ENCODE measurements around the gene MRPS9. TPM values are rescaled to one million over a fixed set of nuclear protein-coding genes. Genes with fewer than 3 reads are reported as not detected.

The MRPS9 gene
- polyA plus RNA-seq, 1 donor (not counting 4 experiments of a cell fraction or from before 2014, with no cell fraction given), result 33.3 TPM

DNA sequence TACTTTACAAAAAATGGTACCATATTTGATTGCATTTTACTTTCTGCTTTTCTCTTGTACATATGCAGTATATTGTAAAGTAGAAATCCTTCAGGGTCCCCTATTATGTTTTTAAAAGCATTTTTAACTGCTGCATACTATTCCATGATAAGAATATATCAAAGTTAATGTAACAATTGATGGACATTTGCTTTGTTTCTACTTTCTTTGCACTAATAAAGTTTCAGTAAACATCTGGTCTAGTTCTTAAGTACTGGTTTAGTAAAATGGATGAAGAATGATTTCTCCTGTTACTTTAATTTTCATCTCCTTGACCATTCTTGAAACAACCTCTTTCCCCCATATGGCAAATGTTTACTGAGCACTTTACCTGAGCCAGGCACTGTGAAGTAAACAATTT, 1.7 kb downstream of the MRPS9 start:
- no peaks in the 10 kb centered on the region for H3K9me3 ChIP-seq (ENCODE audit: control insufficient read depth, low read depth, low read length)
- no peaks in the 10 kb centered on the region for H3K36me3 ChIP-seq (ENCODE audit: control insufficient read depth in 2 of 2, extremely low read depth in 1 of 2, insufficient read depth in 2 of 2, low read length in 2 of 2)
- peaks cover 30% of the 10 kb centered on the region for H3K79me2 ChIP-seq (ENCODE audit: control insufficient read depth, insufficient read depth, low read length)
- dilution Hi-C loops (cut with MboI; ENCODE audit: extremely low pct_ligation_motif_present, low sequenced_read_pairs), result no loop called here
- no peak overlapping the region for H3K4me3 ChIP-seq (ENCODE audit: control insufficient read depth in 2 of 3, extremely low read depth in 1 of 3, insufficient read depth in 2 of 3, low read depth in 1 of 3, low read length in 3 of 3)
- H4K20me1 ChIP-seq (ENCODE audit: control insufficient read depth, extremely low read depth, insufficient read depth, low read length), result no peaks in the 10 kb centered on the region
- H3K9me1 ChIP-seq (ENCODE audit: control insufficient read depth, extremely low read depth, insufficient read depth, low read length), result no peaks in the 10 kb centered on the region
- no peak overlapping the region for H3K9ac ChIP-seq (ENCODE audit: control insufficient read depth, extremely low read depth, insufficient read depth, low read length)
- H3K4me2 ChIP-seq (ENCODE audit: control insufficient read depth, extremely low read depth, insufficient read depth, low read depth, low read length), result no peak overlapping the region
- H3K27ac ChIP-seq (ENCODE audit: control insufficient read depth, insufficient read depth, low read length), result no peak overlapping the region
- no peak for DNase-seq (ENCODE audit: low read depth, low spot score)
- no peak for TF ChIP-seq EZH2 (IDR thresholded peaks at IDR 0.05; ENCODE audit: low read length)
- TF ChIP-seq, protein P1, sequence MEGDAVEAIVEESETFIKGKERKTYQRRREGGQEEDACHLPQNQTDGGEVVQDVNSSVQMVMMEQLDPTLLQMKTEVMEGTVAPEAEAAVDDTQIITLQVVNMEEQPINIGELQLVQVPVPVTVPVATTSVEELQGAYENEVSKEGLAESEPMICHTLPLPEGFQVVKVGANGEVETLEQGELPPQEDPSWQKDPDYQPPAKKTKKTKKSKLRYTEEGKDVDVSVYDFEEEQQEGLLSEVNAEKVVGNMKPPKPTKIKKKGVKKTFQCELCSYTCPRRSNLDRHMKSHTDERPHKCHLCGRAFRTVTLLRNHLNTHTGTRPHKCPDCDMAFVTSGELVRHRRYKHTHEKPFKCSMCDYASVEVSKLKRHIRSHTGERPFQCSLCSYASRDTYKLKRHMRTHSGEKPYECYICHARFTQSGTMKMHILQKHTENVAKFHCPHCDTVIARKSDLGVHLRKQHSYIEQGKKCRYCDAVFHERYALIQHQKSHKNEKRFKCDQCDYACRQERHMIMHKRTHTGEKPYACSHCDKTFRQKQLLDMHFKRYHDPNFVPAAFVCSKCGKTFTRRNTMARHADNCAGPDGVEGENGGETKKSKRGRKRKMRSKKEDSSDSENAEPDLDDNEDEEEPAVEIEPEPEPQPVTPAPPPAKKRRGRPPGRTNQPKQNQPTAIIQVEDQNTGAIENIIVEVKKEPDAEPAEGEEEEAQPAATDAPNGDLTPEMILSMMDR (optimal IDR thresholded peaks at IDR 0.05 in 1 of 3, IDR thresholded peaks at IDR 0.05 in 1 of 3, conservative IDR thresholded peaks at IDR 0.05 in 1 of 3; ENCODE audit: extremely low read depth in 1 of 3, insufficient read depth in 2 of 3, low read length in 3 of 3), result no peak
- no peak overlapping the region for H2AFZ ChIP-seq (ENCODE audit: control insufficient read depth, low read length)
- no peak for FAIRE-seq
- peaks cover 8% of the 10 kb centered on the region for H3K4me1 ChIP-seq (ENCODE audit: control insufficient read depth, extremely low read depth, insufficient read depth, low read length)
- H3K27me3 ChIP-seq (ENCODE audit: control insufficient read depth, extremely low read depth, insufficient read depth, low read length), result no peaks in the 10 kb centered on the region

DNA sequence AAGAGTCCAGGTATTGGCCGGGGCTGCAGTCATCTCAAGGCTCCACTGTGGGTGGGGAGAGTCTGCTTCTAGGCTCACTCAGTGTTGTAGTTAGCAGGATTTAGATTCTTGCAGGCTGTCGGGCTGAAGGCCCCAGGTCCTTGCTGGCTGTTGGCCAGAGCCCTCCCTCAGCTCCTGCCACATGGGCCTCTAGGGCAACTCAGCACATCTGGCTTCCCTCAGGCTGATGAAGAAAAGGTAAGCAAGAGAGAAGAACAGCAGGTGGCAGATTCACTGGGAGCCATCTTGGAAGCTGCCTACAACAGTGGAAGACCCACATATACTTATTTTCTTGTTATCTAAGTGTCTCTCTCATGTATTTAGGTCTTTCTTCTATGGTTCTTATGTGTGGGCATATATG, 4.3 kb downstream of the MRPS9 start:
- H3K4me2 ChIP-seq (ENCODE audit: control insufficient read depth, extremely low read depth, insufficient read depth, low read depth, low read length), result no peak overlapping the region
- H3K27me3 ChIP-seq (ENCODE audit: control insufficient read depth, extremely low read depth, insufficient read depth, low read length), result no peaks in the 10 kb centered on the region
- FAIRE-seq (no peak), DNase-seq (ENCODE audit: low read depth, low spot score) (no peak)
- H4K20me1 ChIP-seq (ENCODE audit: control insufficient read depth, extremely low read depth, insufficient read depth, low read length), result no peaks in the 10 kb centered on the region
- H3K36me3 ChIP-seq (ENCODE audit: control insufficient read depth in 2 of 2, extremely low read depth in 1 of 2, insufficient read depth in 2 of 2, low read length in 2 of 2), result no peaks in the 10 kb centered on the region
- peaks cover 30% of the 10 kb centered on the region for H3K79me2 ChIP-seq (ENCODE audit: control insufficient read depth, insufficient read depth, low read length)
- H3K27ac ChIP-seq (ENCODE audit: control insufficient read depth, insufficient read depth, low read length), result no peak overlapping the region
- H3K9ac ChIP-seq (ENCODE audit: control insufficient read depth, extremely low read depth, insufficient read depth, low read length), result no peak overlapping the region
- dilution Hi-C loops (cut with MboI; ENCODE audit: extremely low pct_ligation_motif_present, low sequenced_read_pairs), result no loop called here
- H3K4me3 ChIP-seq (ENCODE audit: control insufficient read depth in 2 of 3, extremely low read depth in 1 of 3, insufficient read depth in 2 of 3, low read depth in 1 of 3, low read length in 3 of 3), result no peak overlapping the region
- no peaks in the 10 kb centered on the region for H3K9me1 ChIP-seq (ENCODE audit: control insufficient read depth, extremely low read depth, insufficient read depth, low read length)
- H3K4me1 ChIP-seq (ENCODE audit: control insufficient read depth, extremely low read depth, insufficient read depth, low read length), result peaks cover 6% of the 10 kb centered on the region
- TF ChIP-seq EZH2 (IDR thresholded peaks at IDR 0.05; ENCODE audit: low read length), result no peak
- TF ChIP-seq, protein P1 (optimal IDR thresholded peaks at IDR 0.05 in 1 of 3, IDR thresholded peaks at IDR 0.05 in 1 of 3, conservative IDR thresholded peaks at IDR 0.05 in 1 of 3; ENCODE audit: extremely low read depth in 1 of 3, insufficient read depth in 2 of 3, low read length in 3 of 3), result no peak
- no peak overlapping the region for H2AFZ ChIP-seq (ENCODE audit: control insufficient read depth, low read length)
- no peaks in the 10 kb centered on the region for H3K9me3 ChIP-seq (ENCODE audit: control insufficient read depth, low read depth, low read length)
